GM12878 (cell line): Measurements from ENCODE around the gene KLF15. TPM values are rescaled to one million over a fixed set of nuclear protein-coding genes. Genes with fewer than 3 reads are reported as not detected.

Experiments
- ATAC-seq: fragments of 200-7000 bp; cut with Tn5 transposase; 3 replicates; pipeline ENCODE4 v1.9.1; 2020; ENCODE audit warnings: mild to moderate bottlenecking, moderate library complexity
- BruUV-seq: library from RNA; stranded (reverse); fragments of 400-500 nt; replicated peaks from 2 replicates; lab custom pipeline; 2021; lab: Mats Ljungman, UMichigan
- CTCF ChIA-PET: fragments of 300-600 bp; sonication (Branson Sonifier 250); formaldehyde crosslinking; extraction: SDS; loops from one replicate; lab custom pipeline; 2021; ENCODE audit warnings: inconsistent platforms; lab: Yijun Ruan, JAX
- POLR2A ChIA-PET: fragments of 350-600 bp; formaldehyde crosslinking; extraction: SDS; loops from one replicate; lab custom pipeline; 2021; ENCODE audit warnings: inconsistent platforms; lab: Charles Lee
- RAD21 ChIA-PET: fragments of 300-600 bp; sonication (Branson Sonifier 250); formaldehyde crosslinking; loops from one replicate; lab custom pipeline; 2023; ENCODE audit warnings: antibody characterized with exemption; ENCODE audit not compliant: unreplicated experiment; lab: Charles Lee
- SMC1A ChIA-PET: fragments of 300-600 bp; sonication (Branson Sonifier 250); formaldehyde crosslinking; loops from one replicate; lab custom pipeline; 2023; ENCODE audit not compliant: unreplicated experiment, uncharacterized antibody; lab: Charles Lee
- DNase-seq: peaks from one replicate; pipeline ENCODE4 v3.0.0-alpha.2; 2011; ENCODE audit warnings: low read depth, low spot score
- FAIRE-seq: peaks from 3 replicates; lab custom pipeline; 2011; peaks lifted over from hg19 to GRCh38; lab: Jason Lieb, UNC
- H2AFZ ChIP-seq: 2 replicates; pipeline ENCODE4 v1.6.0; 2011; ENCODE audit warnings: low read depth, low read length, control low read depth; ENCODE audit not compliant: control insufficient read depth
- H3K27ac ChIP-seq: 2 replicates; pipeline ENCODE4 v1.5.1; 2011; ENCODE audit warnings: control low read depth; ENCODE audit not compliant: control insufficient read depth, insufficient read depth
- H3K27me3 ChIP-seq, 2 experiments: replicated peaks in 1 of 2; 2 replicates each; pipeline versions ENCODE4 v1.6.0 to v1.6.1; 2011; ENCODE audit warnings: low read length in 1 of 2; ENCODE audit not compliant: control insufficient read depth in 2 of 2, insufficient read depth in 2 of 2
- H3K36me3 ChIP-seq, 2 experiments: 2 replicates each; pipeline ENCODE4 v1.5.1; 2011; ENCODE audit warnings: low read length in 1 of 2; ENCODE audit not compliant: control insufficient read depth in 2 of 2, insufficient read depth in 2 of 2
- H3K4me1 ChIP-seq: 2 replicates; pipeline ENCODE4 v1.6.1; 2011; ENCODE audit warnings: mild to moderate bottlenecking, low read length, moderate library complexity, mixed read lengths; ENCODE audit not compliant: control insufficient read depth, insufficient read depth
- H3K4me2 ChIP-seq: 2 replicates; pipeline ENCODE4 v1.6.0; 2011; ENCODE audit warnings: control low read depth; ENCODE audit not compliant: control insufficient read depth, insufficient read depth
- H3K4me3 ChIP-seq: fragments of 200-600 bp; sonication (generic); 2 replicates; pipeline ENCODE4 v1.5.1; 2016
- H3K79me2 ChIP-seq: 2 replicates; pipeline ENCODE4 v1.6.0; 2011; ENCODE audit warnings: low read length; ENCODE audit not compliant: control insufficient read depth, insufficient read depth
- H3K9ac ChIP-seq: 2 replicates; pipeline ENCODE4 v1.8.0; 2011; ENCODE audit warnings: low read length, control low read depth, mixed read lengths; ENCODE audit not compliant: control insufficient read depth, insufficient read depth
- H3K9me3 ChIP-seq: replicated peaks from 3 replicates; pipeline ENCODE4 v1.5.1; 2011; ENCODE audit warnings: mild to moderate bottlenecking, low read length; ENCODE audit not compliant: control insufficient read depth, insufficient read depth
- H4K20me1 ChIP-seq: 2 replicates; pipeline ENCODE4 v1.6.0; 2011; ENCODE audit not compliant: control insufficient read depth, insufficient read depth
- BCL3 ChIP-seq: IDR thresholded peaks from 2 replicates; pipeline ENCODE4 v1.6.1; 2011; ENCODE audit warnings: borderline replicate concordance, low read depth, mild to moderate bottlenecking, moderate library complexity, low read length; ENCODE audit not compliant: insufficient read depth, poor library complexity, severe bottlenecking
- CREB1 ChIP-seq: IDR thresholded peaks from 2 replicates; pipeline ENCODE4 v1.6.1; 2012; ENCODE audit warnings: low read depth, mild to moderate bottlenecking, inconsistent platforms
- DPF2 ChIP-seq: fragments of 450-650 bp; IDR thresholded peaks from 2 replicates; pipeline ENCODE4 v1.6.1; 2017; ENCODE audit warnings: mild to moderate bottlenecking
- FOXM1 ChIP-seq: IDR thresholded peaks from 2 replicates; pipeline ENCODE4 v1.6.1; 2012; ENCODE audit warnings: low read depth, mild to moderate bottlenecking, inconsistent platforms, low read length, moderate library complexity
- JUNB ChIP-seq: IDR thresholded peaks from 2 replicates; pipeline ENCODE4 v1.6.1; 2016; ENCODE audit warnings: antibody characterized with exemption, mild to moderate bottlenecking
- KDM1A ChIP-seq: fragments of 200-600 bp; sonication (generic); IDR thresholded peaks from 2 replicates; pipeline ENCODE4 v1.6.1; 2016; ENCODE audit warnings: borderline replicate concordance
- MEF2A ChIP-seq: IDR thresholded peaks from 2 replicates; pipeline ENCODE4 v1.6.1; 2011; ENCODE audit warnings: low read depth, mild to moderate bottlenecking, low read length, moderate library complexity; ENCODE audit not compliant: insufficient read depth
- SREBF2 ChIP-seq: IDR thresholded peaks from 2 replicates; pipeline ENCODE4 v1.6.1; 2012; ENCODE audit warnings: mild to moderate bottlenecking, low read length
- ZBTB40 ChIP-seq: fragments of 450-650 bp; IDR thresholded peaks from 2 replicates; pipeline ENCODE4 v1.6.1; 2016; ENCODE audit warnings: mild to moderate bottlenecking, moderate library complexity, borderline replicate concordance
- ZZZ3 ChIP-seq: IDR thresholded peaks from 2 replicates; pipeline ENCODE4 v1.6.1; 2011; ENCODE audit warnings: low read depth; ENCODE audit not compliant: control insufficient read depth, insufficient read length
- WGBS: methylation state at CpG from one replicate; pipeline ENCODE4 v1.1.6; 2016; ENCODE audit warnings: low lambda C conversion rate; ENCODE audit not compliant: insufficient replicate concordance, insufficient coverage; ENCODE audit errors: missing lambda C conversion rate; 5-methylcytosine and 5-hydroxymethylcytosine counted together
- in situ Hi-C: fragments of 300-500 bp; cut with MboI; formaldehyde crosslinking; loops from 9 replicates; pipeline ENCODE4 v1.14.3; 2018; ENCODE audit warnings: mixed read lengths
- intact Hi-C: fragments of 100-400 bp; cut with micrococcal nuclease; formaldehyde crosslinking; loops from one replicate; pipeline ENCODE4 v1.14.2; 2022; ENCODE audit not compliant: unreplicated experiment
- polyA plus RNA-seq, 11 experiments: library from polyadenylated mRNA; depleted of rRNA in 4 of 11; unstranded in 6 of 11; stranded (reverse) in 5 of 11; fragments of >200 nt; fragmentation: Nextera tagmentation in 4 of 11; fragmentation: Illumina TruSeq in 1 of 11; extraction: Ambion mirVana in 4 of 11; extraction: Trizol in 1 of 11; gene quantifications; 1 replicate in 1 of 11; 2 replicates in 10 of 11; pipeline versions ENCODE4 v1.2.1 to v1.2.3, GENCODE V29; 2011 to 2016; ENCODE audit warnings: inconsistent platforms in 2 of 11, missing spikeins in 2 of 11, low read depth in 1 of 11
- total RNA-seq, 4 experiments: library from RNA; depleted of rRNA in 3 of 4; stranded (reverse); fragments of >200 nt in 3 of 4; fragmentation: Illumina TruSeq in 1 of 4; extraction: Trizol in 1 of 4; gene quantifications; 2 replicates each; pipeline versions ENCODE4 v1.2.1 to v1.2.3, GENCODE V29; 2013 to 2021

Gene KLF15
- total and polyA plus RNA-seq, 10 of the 15 experiments (the other 5 are each of a cell fraction or from before 2014, with no cell fraction given): 0.15 TPM; not detected in 9

GRCh38 chr3:126394977-126395321 is 37.7 kb upstream of the KLF15 start:
- H2AFZ ChIP-seq: no peak overlapping the region
- 59% methylated on average over 18 of the region's 30 CpGs for WGBS
- ATAC-seq: no peak
- ChIA-PET SMC1A (interaction anchor here (1.1 kb wide), 1 partner anchor 44 kb away, joined by 3 read pairs; no protein-coding TSS in a partner anchor), POLR2A (no interaction called here), RAD21 (no interaction called here)
- intact Hi-C loops (no loop called here), in situ Hi-C loops (loop anchor here (10.0 to 25.0 kb wide), 2 partner anchors 108 to 260 kb away; no protein-coding TSS in a partner anchor)
- no peak for DNase-seq
- H3K27ac ChIP-seq: no peak overlapping the region
- no TSS peak for BruUV-seq
- H3K27me3 ChIP-seq: no peaks in the 10 kb centered on the region; a peak in 1 of 4 replicates
- H3K79me2 ChIP-seq: no peaks in the 10 kb centered on the region
- peaks cover 16% of the 10 kb centered on the region for H3K4me1 ChIP-seq
- TF ChIP-seq JUNB (no peak), SREBF2 (no peak)
- TF ChIP-seq, all 136 proteins: peak for 0
- H3K4me2 ChIP-seq: no peak overlapping the region
- CTCF ChIA-PET: interaction anchor here (0.5 to 1.3 kb wide), 2 partner anchors 79 to 1055 kb away, joined by 3 read pairs; no protein-coding TSS in a partner anchor
- no peaks in the 10 kb centered on the region for H4K20me1 ChIP-seq
- H3K9ac ChIP-seq: no peak overlapping the region
- H3K36me3 ChIP-seq: no peaks in the 10 kb centered on the region
- peaks cover 3% of the 10 kb centered on the region; the same call in 1 of the 3 replicates for H3K9me3 ChIP-seq
- FAIRE-seq: no peak
- no peak overlapping the region for H3K4me3 ChIP-seq

GRCh38 chr3:126394179-126394976 is 37.2 kb upstream of the KLF15 start, which contains the start of gene CFAP100:
TSS of gene CFAP100 (plus strand) at chr3:126394909. CDS start at chr3:126396001, 1,092 bp downstream.
- peaks cover 15% of the 10 kb centered on the region for H3K4me1 ChIP-seq
- RAD21 ChIA-PET: no interaction called here
- H3K9me3 ChIP-seq: peaks cover 3% of the 10 kb centered on the region; the same call in 1 of the 3 replicates
- POLR2A ChIA-PET: no interaction called here
- H3K4me3 ChIP-seq: no peak within 1 kb of the TSS
- H3K36me3 ChIP-seq: no peaks in the 10 kb centered on the region
- H4K20me1 ChIP-seq: no peaks in the 10 kb centered on the region
- H3K4me2 ChIP-seq: no peak within 1 kb of the TSS
- no peak for DNase-seq
- FAIRE-seq: no peak
- BruUV-seq: no TSS peak
- in situ Hi-C loops (loop anchor here (10.0 to 25.0 kb wide), 2 partner anchors 107 to 260 kb away; no protein-coding TSS in a partner anchor), intact Hi-C loops (no loop called here)
- no peak within 1 kb of the TSS for H3K27ac ChIP-seq
- H3K9ac ChIP-seq: no peak within 1 kb of the TSS
- CTCF ChIA-PET: interaction anchor here (0.5 to 1.3 kb wide), 2 partner anchors 80 to 1056 kb away, joined by 3 read pairs; no protein-coding TSS in a partner anchor
- 55% methylated on average over 39 of the region's 43 CpGs for WGBS
- no peaks in the 10 kb centered on the region for H3K79me2 ChIP-seq
- ATAC-seq: no peak
- SMC1A ChIA-PET: no interaction called here
- H2AFZ ChIP-seq: no peak within 1 kb of the TSS
- no peak for TF ChIP-seq DPF2
- TF ChIP-seq FOXM1: no peak
- no peak for TF ChIP-seq BCL3
- TF ChIP-seq CREB1: no peak
- TF ChIP-seq ZBTB40: no peak
- TF ChIP-seq KDM1A: no peak
- no peak for TF ChIP-seq ZZZ3
- no peak for TF ChIP-seq MEF2A
- peaks cover 0 to 3% of the 10 kb centered on the region in 2 experiments; a peak in 2 of 4 replicates for H3K27me3 ChIP-seq
